OCI-LY7 (cell line): Measurements from ENCODE around the gene CCNC. TPM values are rescaled to one million over a fixed set of nuclear protein-coding genes. Genes with fewer than 3 reads are reported as not detected.

Source experiments
- BruUV-seq: library from RNA; stranded (reverse); fragments of 400-500 nt; replicated peaks from 2 replicates; lab custom pipeline; 2021; lab: Mats Ljungman, UMichigan
- CTCF ChIA-PET: fragments of 300-600 bp; sonication (Branson Sonifier 250); formaldehyde crosslinking; loops from one replicate; lab custom pipeline; 2022; ENCODE audit warnings: antibody characterized with exemption; ENCODE audit not compliant: unreplicated experiment; lab: Charles Lee
- POLR2A ChIA-PET: fragments of 300-600 bp; sonication (Branson Sonifier 250); formaldehyde crosslinking; loops from one replicate; lab custom pipeline; 2022; ENCODE audit warnings: antibody characterized with exemption; lab: Charles Lee
- DNase-seq: peaks from one replicate; pipeline ENCODE4 v3.0.0-alpha.2; 2015; ENCODE audit warnings: low spot score
- H2AFZ ChIP-seq: fragments of 200-600 bp; sonication (generic), shearing (Covaris generic); 2 replicates; pipeline ENCODE4 v1.6.1; 2014; ENCODE audit warnings: mild to moderate bottlenecking, antibody characterized with exemption, low read length, moderate library complexity
- H3K27ac ChIP-seq: fragments of 200-600 bp; sonication (generic); 2 replicates; pipeline ENCODE4 v1.5.1; 2014; ENCODE audit warnings: mixed run types, low read depth, mild to moderate bottlenecking, moderate library complexity, low read length, inconsistent platforms; ENCODE audit not compliant: poor library complexity, severe bottlenecking
- H3K36me3 ChIP-seq: fragments of 200-600 bp; sonication (generic); 2 replicates; pipeline ENCODE4 v1.6.1; 2014; ENCODE audit warnings: mild to moderate bottlenecking, antibody characterized with exemption, low read length, moderate library complexity, mixed read lengths; ENCODE audit not compliant: insufficient read depth
- H3K4me1 ChIP-seq: fragments of 200-600 bp; sonication (generic); 2 replicates; pipeline ENCODE4 v1.5.1; 2014; ENCODE audit warnings: mild to moderate bottlenecking, low read length; ENCODE audit not compliant: insufficient read depth, poor library complexity, severe bottlenecking
- H3K4me2 ChIP-seq: fragments of 200-600 bp; sonication (generic); 2 replicates; pipeline ENCODE4 v1.6.1; 2014; ENCODE audit warnings: mild to moderate bottlenecking, low read length
- H3K4me3 ChIP-seq: fragments of 200-600 bp; sonication (generic); 2 replicates; pipeline ENCODE4 v1.5.1; 2014; ENCODE audit warnings: mild to moderate bottlenecking, low read depth, low read length; ENCODE audit not compliant: poor library complexity, severe bottlenecking
- H3K79me2 ChIP-seq: fragments of 200-600 bp; sonication (generic); 2 replicates; pipeline ENCODE4 v1.6.1; 2016; ENCODE audit warnings: low read depth, mild to moderate bottlenecking, low read length, moderate library complexity, mixed read lengths; ENCODE audit not compliant: insufficient read depth
- H3K9me2 ChIP-seq: fragments of 200-600 bp; sonication (generic); 2 replicates; pipeline ENCODE4 v1.6.1; 2016; ENCODE audit warnings: mild to moderate bottlenecking, low read length, mixed read lengths; ENCODE audit not compliant: insufficient read depth
- H3K9me3 ChIP-seq: fragments of 200-600 bp; sonication (generic); 2 replicates; pipeline ENCODE4 v1.6.1; 2014; ENCODE audit warnings: mild to moderate bottlenecking, mixed run types, low read length, mixed read lengths
- H4K20me1 ChIP-seq: fragments of 200-600 bp; sonication (generic); 2 replicates; pipeline ENCODE4 v1.6.1; 2014; ENCODE audit warnings: mild to moderate bottlenecking, antibody characterized with exemption, low read length, moderate library complexity, mixed read lengths; ENCODE audit not compliant: insufficient read depth
- EZH2phosphoT487 ChIP-seq: fragments of 200-600 bp; sonication (generic); IDR thresholded peaks from 2 replicates; pipeline ENCODE4 v1.6.1; 2018; ENCODE audit warnings: low read depth, borderline replicate concordance, mild to moderate bottlenecking, mixed run types, antibody characterized with exemption, low read length, moderate library complexity, mixed read lengths
- intact Hi-C: fragments of 100-400 bp; cut with micrococcal nuclease; formaldehyde crosslinking; loops from one replicate; pipeline ENCODE4 v1.10.0; 2022; ENCODE audit not compliant: unreplicated experiment
- total RNA-seq, 2 experiments: library from RNA; depleted of rRNA in 1 of 2; stranded (reverse); fragments of >200 nt in 1 of 2; shearing (Covaris generic) in 1 of 2; gene quantifications; 2 replicates each; pipeline ENCODE4 v1.2.3, GENCODE V29; 2014 to 2022
- TF ChIP-seq, protein P1 (sequence below): fragments of 200-600 bp; sonication (generic); conservative IDR thresholded peaks from 2 replicates; pipeline ENCODE4 v1.5.1; 2014; ENCODE audit warnings: mild to moderate bottlenecking, antibody characterized with exemption, low read length, moderate library complexity, mixed read lengths

Gene CCNC
- total RNA-seq, 2 experiments from 2014 or later: 58.4 to 91.9 TPM

DNA sequence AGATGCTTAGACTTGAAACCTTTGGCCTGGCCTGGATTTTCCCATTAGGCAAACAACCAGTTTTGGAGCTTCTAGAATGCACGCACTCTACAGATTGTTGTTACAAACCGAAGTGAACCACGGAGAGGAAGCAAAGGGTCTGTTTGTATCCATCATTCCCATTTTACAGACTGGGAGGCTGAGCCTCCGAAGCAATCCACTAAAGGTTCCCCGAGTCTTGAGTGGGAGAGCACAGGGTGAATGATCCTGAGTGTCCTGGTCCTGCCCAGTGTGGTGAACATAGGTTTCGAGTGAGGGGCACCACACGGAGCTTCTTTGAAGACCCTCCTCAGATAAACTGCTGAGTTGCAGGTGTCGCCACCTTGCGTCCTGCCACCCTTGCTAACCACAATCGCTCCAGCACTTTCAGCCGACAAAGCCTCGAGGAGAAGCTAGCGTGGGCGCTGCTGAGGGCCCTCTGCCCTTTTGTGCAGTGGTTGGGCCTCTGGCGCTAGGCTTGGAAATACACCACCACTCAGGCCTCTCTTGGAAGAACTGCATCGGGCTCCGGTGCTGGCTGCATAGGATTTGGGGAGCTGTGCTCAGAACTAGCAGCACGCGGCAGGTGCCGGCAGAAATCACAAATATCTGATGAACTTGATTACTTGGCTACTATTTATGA lies 36.7 kb upstream of the CCNC start:
- no peaks in the 10 kb centered on the region for H3K4me1 ChIP-seq
- intact Hi-C loops: no loop called here
- DNase-seq: peak; percentile 9
- H3K9me3 ChIP-seq: no peaks in the 10 kb centered on the region
- H3K79me2 ChIP-seq: no peaks in the 10 kb centered on the region
- ChIA-PET CTCF (no interaction called here), POLR2A (no interaction called here)
- no peak overlapping the region for H3K27ac ChIP-seq
- H3K9me2 ChIP-seq: no peaks in the 10 kb centered on the region
- H4K20me1 ChIP-seq: no peaks in the 10 kb centered on the region
- BruUV-seq: no TSS peak
- no peak overlapping the region for H2AFZ ChIP-seq
- H3K36me3 ChIP-seq: no peaks in the 10 kb centered on the region
- no peak overlapping the region for H3K4me3 ChIP-seq
- TF ChIP-seq, protein P1, sequence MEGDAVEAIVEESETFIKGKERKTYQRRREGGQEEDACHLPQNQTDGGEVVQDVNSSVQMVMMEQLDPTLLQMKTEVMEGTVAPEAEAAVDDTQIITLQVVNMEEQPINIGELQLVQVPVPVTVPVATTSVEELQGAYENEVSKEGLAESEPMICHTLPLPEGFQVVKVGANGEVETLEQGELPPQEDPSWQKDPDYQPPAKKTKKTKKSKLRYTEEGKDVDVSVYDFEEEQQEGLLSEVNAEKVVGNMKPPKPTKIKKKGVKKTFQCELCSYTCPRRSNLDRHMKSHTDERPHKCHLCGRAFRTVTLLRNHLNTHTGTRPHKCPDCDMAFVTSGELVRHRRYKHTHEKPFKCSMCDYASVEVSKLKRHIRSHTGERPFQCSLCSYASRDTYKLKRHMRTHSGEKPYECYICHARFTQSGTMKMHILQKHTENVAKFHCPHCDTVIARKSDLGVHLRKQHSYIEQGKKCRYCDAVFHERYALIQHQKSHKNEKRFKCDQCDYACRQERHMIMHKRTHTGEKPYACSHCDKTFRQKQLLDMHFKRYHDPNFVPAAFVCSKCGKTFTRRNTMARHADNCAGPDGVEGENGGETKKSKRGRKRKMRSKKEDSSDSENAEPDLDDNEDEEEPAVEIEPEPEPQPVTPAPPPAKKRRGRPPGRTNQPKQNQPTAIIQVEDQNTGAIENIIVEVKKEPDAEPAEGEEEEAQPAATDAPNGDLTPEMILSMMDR: peak; percentile 70
- TF ChIP-seq EZH2phosphoT487: no peak
- no peak overlapping the region for H3K4me2 ChIP-seq

DNA sequence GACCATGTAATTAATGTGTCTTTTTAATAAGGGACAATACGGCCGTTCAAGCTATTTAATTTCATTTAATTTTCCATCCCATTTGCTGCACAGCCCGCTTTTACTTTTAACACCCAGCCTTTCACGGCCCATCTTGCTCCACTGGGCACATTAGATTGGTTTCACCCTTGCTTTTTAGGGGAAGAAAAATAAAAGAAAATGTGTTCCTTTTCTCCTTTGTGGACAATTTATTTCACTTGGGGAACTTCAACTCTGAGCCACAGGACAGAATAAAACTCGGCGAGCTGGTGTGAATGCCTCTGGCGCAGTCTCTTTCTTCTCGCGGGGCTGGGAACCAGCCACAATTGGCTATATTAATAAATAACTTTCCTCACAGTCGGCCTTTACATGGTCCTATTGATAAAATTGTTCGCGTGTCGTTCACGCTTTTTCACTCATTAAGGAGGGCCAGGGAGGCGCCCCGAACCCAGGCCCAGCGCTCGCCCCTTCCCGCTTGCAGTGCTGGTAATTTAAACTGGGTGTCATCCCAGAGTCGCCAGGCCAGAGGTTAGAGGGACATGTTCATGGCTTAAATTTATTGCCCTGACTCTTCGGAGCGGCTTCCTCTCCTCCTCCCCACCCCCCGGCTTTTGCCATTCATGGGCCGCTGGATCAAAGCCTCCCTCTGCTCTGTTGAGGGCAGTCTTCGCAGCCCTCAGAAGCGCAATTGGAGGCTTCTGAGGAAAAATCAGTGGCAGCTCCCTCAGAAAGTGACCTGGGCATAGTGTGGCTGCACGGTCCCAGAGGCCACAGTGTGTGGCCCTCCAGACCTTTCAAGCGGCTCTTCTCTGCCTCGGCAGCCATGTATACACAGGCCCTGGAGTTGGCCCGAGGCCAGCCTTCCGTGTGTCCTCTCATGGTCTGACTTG lies 36.0 kb upstream of the CCNC start:
- Histone ChIP-seq H4K20me1 (no peaks in the 10 kb centered on the region), H3K36me3 (no peaks in the 10 kb centered on the region), H3K27ac (no peak overlapping the region), H3K4me1 (no peaks in the 10 kb centered on the region), H2AFZ (no peak overlapping the region), H3K4me2 (no peak overlapping the region), H3K79me2 (no peaks in the 10 kb centered on the region), H3K9me2 (no peaks in the 10 kb centered on the region), H3K9me3 (no peaks in the 10 kb centered on the region), H3K4me3 (no peak overlapping the region)
- ChIA-PET POLR2A (no interaction called here), CTCF (no interaction called here)
- no TSS peak for BruUV-seq
- TF ChIP-seq EZH2phosphoT487: no peak
- TF ChIP-seq, protein P1: no peak
- no peak for DNase-seq
- intact Hi-C loops: no loop called here
